Peyer's patch (tissue), 4 donors: ENCODE data around the gene ARMC2. TPM values are rescaled to one million over a fixed set of nuclear protein-coding genes. Genes with fewer than 3 reads are reported as not detected.

ENCODE experiments used
- DNase-seq, 3 donors: peaks; one replicate each; pipeline ENCODE4 v3.0.0-alpha.2; 2017 to 2019
- H3K27ac ChIP-seq, 4 donors: fragments of 200-600 bp; sonication (generic); one replicate each; pipeline ENCODE4 v1.5.1; 2016 to 2019
- H3K27me3 ChIP-seq, 2 donors: fragments of 200-600 bp; sonication (generic); one replicate each; pipeline ENCODE4 v1.5.1; 2019
- H3K36me3 ChIP-seq, 3 donors: fragments of 200-600 bp; sonication (generic); one replicate each; pipeline ENCODE4 v1.5.1; 2016 to 2019
- H3K4me1 ChIP-seq, 4 donors: fragments of 200-600 bp; sonication (generic); one replicate each; pipeline ENCODE4 v1.5.1; 2016 to 2019
- H3K4me3 ChIP-seq, 4 donors: fragments of 200-600 bp; sonication (generic); 1 replicate in 3 of 4; 2 replicates in 1 of 4; pipeline ENCODE4 v1.5.1; 2016 to 2019; ENCODE audit warnings: mild to moderate bottlenecking in 1 of 4
- H3K9me3 ChIP-seq, 4 donors: fragments of 200-600 bp; sonication (generic); one replicate each; pipeline ENCODE4 v1.5.1; 2016 to 2019; ENCODE audit warnings: mild to moderate bottlenecking in 1 of 4
- POLR2A ChIP-seq, 2 donors: fragments of 450-650 bp; IDR thresholded peaks; one replicate each; pipeline ENCODE4 v1.5.1; 2017; ENCODE audit warnings: antibody characterized with exemption in 2 of 2, mild to moderate bottlenecking in 2 of 2, moderate library complexity in 2 of 2
- total RNA-seq, 4 donors: library from RNA; depleted of rRNA; stranded (reverse); fragments of >200 nt; gene quantifications; one replicate each; pipeline ENCODE4 v1.1.0, GENCODE V29; 2016
- TF ChIP-seq, protein P1 (sequence below), 6 experiments: fragments of 450-650 bp in 4 of 6; fragments of 200-600 bp in 2 of 6; sonication (generic) in 1 of 6; IDR thresholded peaks; one replicate each; pipeline ENCODE4 v1.5.1; 2017 to 2019; ENCODE audit warnings: antibody characterized with exemption in 6 of 6, mild to moderate bottlenecking in 3 of 6, moderate library complexity in 1 of 6

Gene ARMC2
- total RNA-seq = 10 to 100 TPM in 1 of 4 donors, 1 to 10 TPM in 2, under 1 TPM in 1; 0.53 to 29.7 (median 4.4) TPM

DNA sequence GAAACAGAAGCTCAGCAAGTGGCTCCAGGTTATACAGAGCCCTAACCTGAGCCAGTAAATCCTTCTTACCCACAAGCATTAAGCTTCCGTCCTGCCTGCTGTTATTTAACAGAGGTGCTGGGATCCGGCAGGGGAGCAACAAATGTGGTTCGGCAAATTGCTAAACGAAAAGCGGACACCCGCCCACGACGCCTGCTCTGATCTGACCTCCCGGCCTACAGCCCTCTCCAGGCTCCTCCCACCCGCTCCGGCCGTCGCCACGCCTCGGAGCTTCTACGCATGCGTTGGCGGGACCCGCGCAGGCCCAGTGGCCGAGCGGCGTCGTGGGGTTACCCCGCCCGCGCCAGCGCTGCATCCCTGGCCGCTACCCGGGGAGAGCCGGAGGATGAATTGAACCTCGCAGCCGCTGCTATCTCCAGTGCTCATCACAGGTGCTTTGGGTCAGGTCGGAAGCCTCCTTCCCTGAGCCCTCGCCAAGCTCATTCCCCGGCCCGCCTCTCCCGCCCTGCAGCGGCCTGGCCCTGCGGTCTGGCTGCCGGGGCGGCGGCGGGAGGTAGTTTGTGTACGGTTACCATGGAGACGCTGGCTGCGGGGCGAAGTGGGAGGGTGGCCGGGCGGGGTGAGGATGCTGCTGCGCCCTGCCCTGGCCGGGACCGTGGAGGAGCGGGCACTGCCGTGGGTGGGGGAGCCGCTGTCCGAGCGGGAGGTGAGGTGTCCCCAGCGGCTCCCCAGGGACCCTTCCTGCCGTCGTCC, at the start of gene ARMC2:
ARMC2 (plus strand) TSS at position 307 of the 753 bp plus-strand sequence. CDS start 5,846 bp downstream, outside the sequence.
- H3K27me3 ChIP-seq = no peaks in the 10 kb centered on the region
- H3K4me1 ChIP-seq = peaks cover 0 to 14% (median 0%) of the 10 kb centered on the region in 4 donors
- peak; percentile 85 to 97 (median 96) for DNase-seq
- H3K4me3 ChIP-seq = peak within 1 kb of the TSS; percentile 47 to 78 (median 68)
- peak; percentile 43 to 52 for TF ChIP-seq POLR2A (IDR thresholded peaks at IDR 0.05)
- TF ChIP-seq, protein P1, sequence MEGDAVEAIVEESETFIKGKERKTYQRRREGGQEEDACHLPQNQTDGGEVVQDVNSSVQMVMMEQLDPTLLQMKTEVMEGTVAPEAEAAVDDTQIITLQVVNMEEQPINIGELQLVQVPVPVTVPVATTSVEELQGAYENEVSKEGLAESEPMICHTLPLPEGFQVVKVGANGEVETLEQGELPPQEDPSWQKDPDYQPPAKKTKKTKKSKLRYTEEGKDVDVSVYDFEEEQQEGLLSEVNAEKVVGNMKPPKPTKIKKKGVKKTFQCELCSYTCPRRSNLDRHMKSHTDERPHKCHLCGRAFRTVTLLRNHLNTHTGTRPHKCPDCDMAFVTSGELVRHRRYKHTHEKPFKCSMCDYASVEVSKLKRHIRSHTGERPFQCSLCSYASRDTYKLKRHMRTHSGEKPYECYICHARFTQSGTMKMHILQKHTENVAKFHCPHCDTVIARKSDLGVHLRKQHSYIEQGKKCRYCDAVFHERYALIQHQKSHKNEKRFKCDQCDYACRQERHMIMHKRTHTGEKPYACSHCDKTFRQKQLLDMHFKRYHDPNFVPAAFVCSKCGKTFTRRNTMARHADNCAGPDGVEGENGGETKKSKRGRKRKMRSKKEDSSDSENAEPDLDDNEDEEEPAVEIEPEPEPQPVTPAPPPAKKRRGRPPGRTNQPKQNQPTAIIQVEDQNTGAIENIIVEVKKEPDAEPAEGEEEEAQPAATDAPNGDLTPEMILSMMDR (IDR thresholded peaks at IDR 0.05) = no peak
- peak within 1 kb of the TSS; percentile 52 to 82 (median 79) for H3K27ac ChIP-seq
- H3K36me3 ChIP-seq = no peaks in the 10 kb centered on the region
- H3K9me3 ChIP-seq = no peaks in the 10 kb centered on the region

GRCh38 chr6:108798670-108799353, 49.4 kb upstream of the ARMC2 start:
- TF ChIP-seq, protein P1 (IDR thresholded peaks at IDR 0.05) = no peak
- TF ChIP-seq POLR2A (IDR thresholded peaks at IDR 0.05) = no peak
- no peaks in the 10 kb centered on the region for H3K27me3 ChIP-seq
- no peaks in the 10 kb centered on the region for H3K36me3 ChIP-seq
- H3K4me1 ChIP-seq = peaks cover 0 to 11% (median 0%) of the 10 kb centered on the region in 4 donors
- no peak overlapping the region for H3K4me3 ChIP-seq
- peak overlapping the region in 1 of 4 donors; percentile 12 for H3K27ac ChIP-seq
- DNase-seq = peak in 2 of 3 donors; percentile 56 to 83
- no peaks in the 10 kb centered on the region for H3K9me3 ChIP-seq

- no peak overlapping the region for H3K27ac ChIP-seq
- DNase-seq = no peak
- no peak overlapping the region for H3K4me3 ChIP-seq
- H3K4me1 ChIP-seq = peaks cover 0 to 11% (median 0%) of the 10 kb centered on the region in 4 donors
- no peaks in the 10 kb centered on the region for H3K9me3 ChIP-seq
- TF ChIP-seq, protein P1 (IDR thresholded peaks at IDR 0.05) = no peak
- no peak for TF ChIP-seq POLR2A (IDR thresholded peaks at IDR 0.05)
- H3K36me3 ChIP-seq = no peaks in the 10 kb centered on the region
- no peaks in the 10 kb centered on the region for H3K27me3 ChIP-seq
These were observed 48.9 kb upstream of the ARMC2 start for GRCh38 chr6:108799354-108799717.

DNA sequence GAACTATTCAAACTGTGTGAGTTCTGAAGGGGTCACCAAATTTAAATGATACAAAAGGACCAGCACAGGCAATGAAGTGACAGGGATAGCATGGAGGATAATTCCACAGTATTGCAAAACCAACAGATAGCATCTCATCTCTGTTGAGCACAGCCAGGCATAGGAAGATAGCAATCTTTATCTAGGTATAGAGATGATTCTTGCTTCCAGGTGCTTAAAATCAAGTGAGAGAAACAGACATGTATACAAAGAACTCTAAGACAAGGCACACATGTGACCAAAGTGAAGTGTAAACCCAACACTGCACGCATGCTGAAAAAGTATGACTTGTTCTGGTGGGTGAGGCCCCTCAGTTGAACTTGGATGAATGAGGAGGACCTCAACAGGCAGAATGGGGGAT, 48.4 kb upstream of the ARMC2 start:
- no peak for TF ChIP-seq POLR2A (IDR thresholded peaks at IDR 0.05)
- TF ChIP-seq, protein P1 (IDR thresholded peaks at IDR 0.05) = no peak

GRCh38 chr6:108800427-108800864, 47.8 kb upstream of the ARMC2 start:
- Histone ChIP-seq H3K27ac (no peak overlapping the region), H3K4me3 (no peak overlapping the region), H3K4me1 (peaks cover 0 to 11% (median under 1%) of the 10 kb centered on the region in 4 donors), H3K27me3 (no peaks in the 10 kb centered on the region), H3K9me3 (no peaks in the 10 kb centered on the region), H3K36me3 (no peaks in the 10 kb centered on the region)
- DNase-seq = no peak
- no peak for TF ChIP-seq POLR2A (IDR thresholded peaks at IDR 0.05)
- TF ChIP-seq, protein P1 (IDR thresholded peaks at IDR 0.05) = no peak

More for the DNA sequence above, 48.4 kb upstream of the ARMC2 start:
- no peak overlapping the region for H3K27ac ChIP-seq
- no peaks in the 10 kb centered on the region for H3K27me3 ChIP-seq
- H3K4me3 ChIP-seq = no peak overlapping the region
- no peaks in the 10 kb centered on the region for H3K9me3 ChIP-seq
- peaks cover 0 to 11% (median 0%) of the 10 kb centered on the region in 4 donors for H3K4me1 ChIP-seq
- no peaks in the 10 kb centered on the region for H3K36me3 ChIP-seq
- no peak for DNase-seq
